Prostate gland (tissue), 2 donors: ENCODE measurements around the gene SNX33.

Experiments used
- POLR2A ChIP-seq: fragments of 450-650 bp; IDR thresholded peaks from one replicate; pipeline ENCODE4 v1.6.1; 2016; ENCODE audit warnings: antibody characterized with exemption, mild to moderate bottlenecking
- POLR2AphosphoS5 ChIP-seq: sonication (generic); formaldehyde crosslinking; IDR thresholded peaks from one replicate; pipeline ENCODE4 v1.6.1; 2017; ENCODE audit warnings: antibody characterized with exemption
- TF ChIP-seq, protein P1 (sequence below), 4 experiments: fragments of 200-600 bp in 2 of 4; fragments of 450-650 bp in 2 of 4; sonication (generic) in 2 of 4; IDR thresholded peaks; 1 replicate in 3 of 4; 2 replicates in 1 of 4; pipeline ENCODE4 v1.5.1; 2016 to 2019; ENCODE audit warnings: antibody characterized with exemption in 4 of 4, mild to moderate bottlenecking in 2 of 4, moderate library complexity in 2 of 4

DNA sequence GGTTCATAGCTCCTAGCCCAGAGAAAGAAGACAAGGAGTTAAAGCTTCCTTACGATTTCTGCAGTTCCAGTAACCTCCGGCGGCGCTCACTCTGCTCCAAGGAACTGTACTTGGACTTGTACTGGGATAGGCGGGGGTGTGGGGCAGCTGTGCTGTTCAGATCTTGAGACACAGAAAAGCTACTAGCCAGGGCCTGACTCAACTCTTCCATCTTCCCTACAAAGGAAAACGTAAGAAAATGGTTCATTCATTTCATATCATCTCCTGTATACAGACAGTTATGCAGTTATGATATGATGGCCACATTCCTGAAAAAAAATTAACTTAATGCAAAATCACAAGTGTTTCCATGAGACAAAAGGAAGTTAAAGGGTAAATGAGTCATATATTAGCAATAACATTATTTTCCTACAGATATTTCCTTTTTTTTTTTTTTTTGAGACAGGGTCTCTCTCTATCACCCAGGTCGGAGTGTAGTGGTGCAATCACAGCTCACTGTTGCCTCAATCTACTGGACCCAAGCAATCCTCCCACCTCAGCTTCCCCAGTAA is 26.8 kb upstream of the SNX33 start:
- TF ChIP-seq, protein P1, sequence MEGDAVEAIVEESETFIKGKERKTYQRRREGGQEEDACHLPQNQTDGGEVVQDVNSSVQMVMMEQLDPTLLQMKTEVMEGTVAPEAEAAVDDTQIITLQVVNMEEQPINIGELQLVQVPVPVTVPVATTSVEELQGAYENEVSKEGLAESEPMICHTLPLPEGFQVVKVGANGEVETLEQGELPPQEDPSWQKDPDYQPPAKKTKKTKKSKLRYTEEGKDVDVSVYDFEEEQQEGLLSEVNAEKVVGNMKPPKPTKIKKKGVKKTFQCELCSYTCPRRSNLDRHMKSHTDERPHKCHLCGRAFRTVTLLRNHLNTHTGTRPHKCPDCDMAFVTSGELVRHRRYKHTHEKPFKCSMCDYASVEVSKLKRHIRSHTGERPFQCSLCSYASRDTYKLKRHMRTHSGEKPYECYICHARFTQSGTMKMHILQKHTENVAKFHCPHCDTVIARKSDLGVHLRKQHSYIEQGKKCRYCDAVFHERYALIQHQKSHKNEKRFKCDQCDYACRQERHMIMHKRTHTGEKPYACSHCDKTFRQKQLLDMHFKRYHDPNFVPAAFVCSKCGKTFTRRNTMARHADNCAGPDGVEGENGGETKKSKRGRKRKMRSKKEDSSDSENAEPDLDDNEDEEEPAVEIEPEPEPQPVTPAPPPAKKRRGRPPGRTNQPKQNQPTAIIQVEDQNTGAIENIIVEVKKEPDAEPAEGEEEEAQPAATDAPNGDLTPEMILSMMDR (IDR thresholded peaks at IDR 0.05) = peak in 1 of 4 experiments; percentile 24
- TF ChIP-seq POLR2AphosphoS5 = peak; percentile 30
- no peak for TF ChIP-seq POLR2A
